ENCODE data around the gene BDH1. TPM values are rescaled to one million over a fixed set of nuclear protein-coding genes. Genes with fewer than 3 reads are reported as not detected.

Gene BDH1
- total RNA-seq, 1 donor from 2014 or later = 16.8 TPM

- DNase-seq (ENCODE audit: low read depth) = no peak
- Histone ChIP-seq H3K27me3 (ENCODE audit: control insufficient read depth, insufficient read depth, low read length) (no peaks in the 10 kb centered on the region), H3K4me3 (ENCODE audit: low read depth, low read length) (no peak overlapping the region), H3K36me3 (ENCODE audit: control insufficient read depth, insufficient read depth, low read length) (no peaks in the 10 kb centered on the region)
- TF ChIP-seq, protein P1, sequence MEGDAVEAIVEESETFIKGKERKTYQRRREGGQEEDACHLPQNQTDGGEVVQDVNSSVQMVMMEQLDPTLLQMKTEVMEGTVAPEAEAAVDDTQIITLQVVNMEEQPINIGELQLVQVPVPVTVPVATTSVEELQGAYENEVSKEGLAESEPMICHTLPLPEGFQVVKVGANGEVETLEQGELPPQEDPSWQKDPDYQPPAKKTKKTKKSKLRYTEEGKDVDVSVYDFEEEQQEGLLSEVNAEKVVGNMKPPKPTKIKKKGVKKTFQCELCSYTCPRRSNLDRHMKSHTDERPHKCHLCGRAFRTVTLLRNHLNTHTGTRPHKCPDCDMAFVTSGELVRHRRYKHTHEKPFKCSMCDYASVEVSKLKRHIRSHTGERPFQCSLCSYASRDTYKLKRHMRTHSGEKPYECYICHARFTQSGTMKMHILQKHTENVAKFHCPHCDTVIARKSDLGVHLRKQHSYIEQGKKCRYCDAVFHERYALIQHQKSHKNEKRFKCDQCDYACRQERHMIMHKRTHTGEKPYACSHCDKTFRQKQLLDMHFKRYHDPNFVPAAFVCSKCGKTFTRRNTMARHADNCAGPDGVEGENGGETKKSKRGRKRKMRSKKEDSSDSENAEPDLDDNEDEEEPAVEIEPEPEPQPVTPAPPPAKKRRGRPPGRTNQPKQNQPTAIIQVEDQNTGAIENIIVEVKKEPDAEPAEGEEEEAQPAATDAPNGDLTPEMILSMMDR (IDR thresholded peaks at IDR 0.05; ENCODE audit: insufficient read depth, low read length, severe bottlenecking) = no peak
- FAIRE-seq = peak; percentile 60
Observed at GRCh38 chr3:197496746-197497125, 59.0 kb downstream of the BDH1 start.

- FAIRE-seq = no peak
- H3K36me3 ChIP-seq (ENCODE audit: control insufficient read depth, insufficient read depth, low read length) = no peaks in the 10 kb centered on the region
- TF ChIP-seq, protein P1 (IDR thresholded peaks at IDR 0.05; ENCODE audit: insufficient read depth, low read length, severe bottlenecking) = no peak
- DNase-seq (ENCODE audit: low read depth) = no peak
- no peaks in the 10 kb centered on the region for H3K27me3 ChIP-seq (ENCODE audit: control insufficient read depth, insufficient read depth, low read length)
- H3K4me3 ChIP-seq (ENCODE audit: low read depth, low read length) = no peak overlapping the region
Observed at GRCh38 chr3:197495999-197496745, 59.6 kb downstream of the BDH1 start.

DNA sequence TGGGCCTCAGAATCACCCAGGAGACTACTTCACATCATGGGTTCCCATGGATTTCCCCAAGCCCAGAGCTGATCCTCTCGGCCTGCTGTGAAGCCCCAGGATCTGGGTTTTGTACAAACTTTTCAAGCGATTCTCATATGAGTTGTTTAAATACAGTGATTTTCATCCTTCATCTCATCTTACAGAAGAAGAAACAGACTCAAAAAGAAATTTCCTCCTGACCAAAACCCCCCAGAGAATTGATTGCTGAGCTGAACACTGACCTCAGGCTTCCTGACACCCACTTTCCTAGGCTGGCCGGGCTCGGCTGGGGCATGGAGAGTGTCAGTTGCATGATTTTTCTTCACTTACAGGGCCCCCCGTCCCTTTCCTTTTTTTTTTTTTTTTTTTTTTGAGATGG is 60.3 kb downstream of the BDH1 start:
- FAIRE-seq (no peak), DNase-seq (ENCODE audit: low read depth) (no peak)
- TF ChIP-seq, protein P1 (IDR thresholded peaks at IDR 0.05; ENCODE audit: insufficient read depth, low read length, severe bottlenecking) = no peak

DNA sequence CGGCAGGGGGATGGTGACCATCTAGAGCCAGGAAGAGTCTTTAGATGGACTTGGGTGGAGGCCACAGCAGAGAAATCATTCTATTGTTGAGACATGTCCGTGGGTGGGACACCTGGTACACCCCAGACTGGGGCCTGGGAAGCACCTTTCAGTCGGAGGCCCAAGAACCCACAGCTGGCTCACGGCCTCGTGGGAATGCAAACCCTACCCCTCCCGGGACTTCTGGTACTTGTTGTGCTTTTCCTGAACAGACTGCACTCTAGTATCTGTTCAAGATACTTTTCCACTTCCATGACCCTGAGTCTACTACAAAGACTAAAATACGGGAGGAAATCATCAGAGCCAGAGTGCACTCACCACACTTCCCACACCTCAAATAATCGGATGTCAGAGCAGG is 60.7 kb downstream of the BDH1 start:
- FAIRE-seq (no peak), DNase-seq (ENCODE audit: low read depth) (no peak)
- no peaks in the 10 kb centered on the region for H3K27me3 ChIP-seq (ENCODE audit: control insufficient read depth, insufficient read depth, low read length)
- no peaks in the 10 kb centered on the region for H3K36me3 ChIP-seq (ENCODE audit: control insufficient read depth, insufficient read depth, low read length)
- TF ChIP-seq, protein P1 (IDR thresholded peaks at IDR 0.05; ENCODE audit: insufficient read depth, low read length, severe bottlenecking) = no peak
- no peak overlapping the region for H3K4me3 ChIP-seq (ENCODE audit: low read depth, low read length)

More for the DNA sequence above, 60.3 kb downstream of the BDH1 start:
- H3K27me3 ChIP-seq (ENCODE audit: control insufficient read depth, insufficient read depth, low read length) = no peaks in the 10 kb centered on the region
- H3K36me3 ChIP-seq (ENCODE audit: control insufficient read depth, insufficient read depth, low read length) = no peaks in the 10 kb centered on the region
- no peak overlapping the region for H3K4me3 ChIP-seq (ENCODE audit: low read depth, low read length)

DNA sequence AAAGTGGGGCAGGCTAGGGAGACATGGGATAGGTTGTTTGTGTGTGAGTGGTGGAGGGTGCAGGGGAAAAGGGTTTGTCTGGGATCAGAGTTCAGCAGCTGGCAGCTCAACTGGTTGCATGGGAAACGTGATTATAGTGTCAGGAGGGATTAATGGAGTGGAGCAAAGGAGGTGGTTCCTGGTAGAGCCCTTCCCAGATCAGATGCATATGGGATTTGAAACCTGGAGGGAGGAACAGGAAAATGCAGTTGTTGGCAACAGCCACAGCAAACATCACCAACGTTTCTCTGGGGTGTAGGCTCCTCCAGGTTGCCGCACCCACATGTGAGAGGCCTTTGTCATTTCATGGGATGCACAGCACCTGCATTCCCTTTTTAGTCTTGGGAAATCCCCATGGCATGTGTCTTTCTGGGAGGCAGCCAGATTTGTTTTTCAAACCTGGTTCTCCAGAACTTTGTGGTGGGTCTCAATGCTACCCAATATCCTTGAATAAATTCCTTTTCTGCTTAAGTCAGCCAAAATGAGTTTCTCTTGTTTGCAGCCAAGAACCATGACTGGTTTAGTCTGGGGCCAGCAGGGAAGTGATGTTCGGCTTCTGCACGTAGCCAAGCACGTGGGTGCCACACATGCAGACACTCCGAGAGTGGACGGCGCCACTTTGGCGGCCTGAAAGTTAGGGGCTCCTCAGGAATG is 61.3 kb downstream of the BDH1 start:
- TF ChIP-seq, protein P1 (IDR thresholded peaks at IDR 0.05; ENCODE audit: insufficient read depth, low read length, severe bottlenecking) = no peak
- DNase-seq (ENCODE audit: low read depth) = peak; percentile 80

More for the DNA sequence above, 61.3 kb downstream of the BDH1 start:
- H3K27me3 ChIP-seq (ENCODE audit: control insufficient read depth, insufficient read depth, low read length) = no peaks in the 10 kb centered on the region
- FAIRE-seq = peak; percentile 98
- H3K36me3 ChIP-seq (ENCODE audit: control insufficient read depth, insufficient read depth, low read length) = no peaks in the 10 kb centered on the region
- no peak overlapping the region for H3K4me3 ChIP-seq (ENCODE audit: low read depth, low read length)
